Ishikawa (cell line): ENCODE data around the gene MC1R.

Experiments used
- CEBPB ChIP-seq: IDR thresholded peaks from 2 replicates; pipeline ENCODE4 v1.6.1; 2012
- CREB1 ChIP-seq: IDR thresholded peaks from 2 replicates; pipeline ENCODE4 v1.6.1; 2012; ENCODE audit warnings: low read depth
- EGR1 ChIP-seq: IDR thresholded peaks from 2 replicates; pipeline ENCODE4 v1.6.1; 2012
- EP300 ChIP-seq: IDR thresholded peaks from 2 replicates; pipeline ENCODE4 v1.6.1; 2012; ENCODE audit warnings: borderline replicate concordance
- FOXM1 ChIP-seq: IDR thresholded peaks from 2 replicates; pipeline ENCODE4 v1.6.1; 2012; ENCODE audit warnings: low read depth, borderline replicate concordance
- NFIC ChIP-seq: IDR thresholded peaks from 2 replicates; pipeline ENCODE4 v1.6.1; 2012
- RAD21 ChIP-seq: IDR thresholded peaks from 2 replicates; pipeline ENCODE4 v1.6.1; 2012; ENCODE audit warnings: low read depth
- TAF1 ChIP-seq: IDR thresholded peaks from 2 replicates; pipeline ENCODE4 v1.6.1; 2012; ENCODE audit warnings: low read depth, mild to moderate bottlenecking
- TCF12 ChIP-seq: IDR thresholded peaks from 2 replicates; pipeline ENCODE4 v1.6.1; 2012; ENCODE audit warnings: low read depth
- TEAD4 ChIP-seq: IDR thresholded peaks from 2 replicates; pipeline ENCODE4 v1.6.1; 2012
- YY1 ChIP-seq: IDR thresholded peaks from 2 replicates; pipeline ENCODE4 v1.6.1; 2012; ENCODE audit warnings: low read depth
- ZBTB7A ChIP-seq: IDR thresholded peaks from 2 replicates; pipeline ENCODE4 v1.6.1; 2012; ENCODE audit warnings: low read depth
- TF ChIP-seq, protein P1 (sequence below): IDR thresholded peaks from 2 replicates; pipeline ENCODE4 v1.6.1; 2012
- TF ChIP-seq, protein P2 (sequence below): IDR thresholded peaks from 2 replicates; pipeline ENCODE4 v1.6.1; 2012
- TF ChIP-seq, protein P3 (sequence below): IDR thresholded peaks from 2 replicates; pipeline ENCODE4 v1.6.1; 2012; ENCODE audit warnings: low read depth, mild to moderate bottlenecking

Gene MC1R

DNA sequence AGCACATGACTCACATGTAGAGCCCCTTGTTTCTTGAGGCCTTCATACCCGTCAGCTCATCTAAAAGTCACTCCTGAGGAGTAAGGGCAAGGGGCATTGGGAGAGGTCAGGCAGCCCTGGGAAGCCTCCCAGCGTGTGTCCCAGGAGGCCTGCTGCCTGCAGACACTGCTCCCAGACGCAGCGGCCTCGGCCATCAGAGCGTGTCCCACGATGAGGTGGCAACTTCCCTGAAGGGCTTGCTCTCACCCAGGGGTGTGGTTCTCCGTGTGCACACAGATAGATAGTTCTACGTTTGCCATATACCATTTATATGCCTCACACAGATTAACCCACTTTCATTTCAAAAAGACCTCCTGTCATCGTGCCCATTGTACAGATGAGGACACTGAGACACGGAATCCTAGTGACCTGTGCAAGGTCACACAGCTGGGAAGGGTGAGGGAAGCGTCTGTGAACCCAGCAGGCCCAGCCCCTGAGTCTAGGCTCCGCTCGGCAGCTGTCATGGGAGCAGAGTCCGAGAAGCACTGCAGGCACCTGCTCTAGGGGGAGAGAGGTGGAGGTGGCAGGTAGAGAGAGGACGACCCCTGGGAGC is 12.7 kb downstream of the MC1R start:
- TF ChIP-seq EP300: no peak
- TF ChIP-seq, protein P1, sequence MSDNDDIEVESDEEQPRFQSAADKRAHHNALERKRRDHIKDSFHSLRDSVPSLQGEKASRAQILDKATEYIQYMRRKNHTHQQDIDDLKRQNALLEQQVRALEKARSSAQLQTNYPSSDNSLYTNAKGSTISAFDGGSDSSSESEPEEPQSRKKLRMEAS: no peak
- TF ChIP-seq TCF12: no peak

DNA sequence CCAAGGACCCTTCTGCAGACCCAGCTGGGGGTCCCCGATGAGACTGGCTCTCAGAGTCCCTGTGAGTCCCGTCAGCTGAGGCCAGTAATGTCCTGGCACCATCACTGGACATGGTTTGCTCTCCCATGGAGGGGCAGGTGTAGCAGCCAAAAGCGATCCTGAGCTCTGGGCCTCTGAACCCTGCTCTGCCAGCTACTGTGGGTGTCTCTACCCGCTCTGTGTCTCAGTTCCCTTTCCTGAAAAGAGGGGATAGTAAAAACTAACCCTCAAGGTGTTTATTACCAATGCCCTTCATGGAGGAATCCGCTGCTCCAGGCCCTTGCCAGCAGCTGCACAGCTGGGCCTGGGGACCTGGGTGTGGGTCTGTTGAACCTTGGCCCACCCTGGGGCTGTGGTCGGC is 13.3 kb downstream of the MC1R start:
- TF ChIP-seq EGR1 (no peak), CREB1 (no peak), CEBPB (no peak), YY1 (no peak), EP300 (no peak)
- TF ChIP-seq, protein P2, sequence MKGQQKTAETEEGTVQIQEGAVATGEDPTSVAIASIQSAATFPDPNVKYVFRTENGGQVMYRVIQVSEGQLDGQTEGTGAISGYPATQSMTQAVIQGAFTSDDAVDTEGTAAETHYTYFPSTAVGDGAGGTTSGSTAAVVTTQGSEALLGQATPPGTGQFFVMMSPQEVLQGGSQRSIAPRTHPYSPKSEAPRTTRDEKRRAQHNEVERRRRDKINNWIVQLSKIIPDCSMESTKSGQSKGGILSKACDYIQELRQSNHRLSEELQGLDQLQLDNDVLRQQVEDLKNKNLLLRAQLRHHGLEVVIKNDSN: no peak

DNA sequence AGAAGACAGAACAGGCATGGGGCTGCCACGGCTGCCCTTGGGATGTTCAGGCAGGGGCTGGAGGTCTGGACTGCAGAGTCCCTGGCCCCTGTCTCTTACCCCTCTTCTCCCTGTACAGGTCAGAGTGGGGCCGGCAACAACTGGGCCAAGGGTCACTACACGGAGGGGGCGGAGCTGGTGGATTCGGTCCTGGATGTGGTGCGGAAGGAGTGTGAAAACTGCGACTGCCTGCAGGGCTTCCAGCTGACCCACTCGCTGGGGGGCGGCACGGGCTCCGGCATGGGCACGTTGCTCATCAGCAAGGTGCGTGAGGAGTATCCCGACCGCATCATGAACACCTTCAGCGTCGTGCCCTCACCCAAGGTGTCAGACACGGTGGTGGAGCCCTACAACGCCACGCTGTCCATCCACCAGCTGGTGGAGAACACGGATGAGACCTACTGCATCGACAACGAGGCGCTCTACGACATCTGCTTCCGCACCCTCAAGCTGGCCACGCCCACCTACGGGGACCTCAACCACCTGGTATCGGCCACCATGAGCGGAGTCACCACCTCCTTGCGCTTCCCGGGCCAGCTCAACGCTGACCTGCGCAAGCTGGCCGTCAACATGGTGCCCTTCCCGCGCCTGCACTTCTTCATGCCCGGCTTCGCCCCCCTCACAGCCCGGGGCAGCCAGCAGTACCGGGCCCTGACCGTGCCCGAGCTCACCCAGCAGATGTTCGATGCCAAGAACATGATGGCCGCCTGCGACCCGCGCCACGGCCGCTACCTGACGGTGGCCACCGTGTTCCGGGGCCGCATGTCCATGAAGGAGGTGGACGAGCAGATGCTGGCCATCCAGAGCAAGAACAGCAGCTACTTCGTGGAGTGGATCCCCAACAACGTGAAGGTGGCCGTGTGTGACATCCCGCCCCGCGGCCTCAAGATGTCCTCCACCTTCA is 16.2 kb downstream of the MC1R start:
- TF ChIP-seq TEAD4: no peak
- TF ChIP-seq, protein P2: no peak

DNA sequence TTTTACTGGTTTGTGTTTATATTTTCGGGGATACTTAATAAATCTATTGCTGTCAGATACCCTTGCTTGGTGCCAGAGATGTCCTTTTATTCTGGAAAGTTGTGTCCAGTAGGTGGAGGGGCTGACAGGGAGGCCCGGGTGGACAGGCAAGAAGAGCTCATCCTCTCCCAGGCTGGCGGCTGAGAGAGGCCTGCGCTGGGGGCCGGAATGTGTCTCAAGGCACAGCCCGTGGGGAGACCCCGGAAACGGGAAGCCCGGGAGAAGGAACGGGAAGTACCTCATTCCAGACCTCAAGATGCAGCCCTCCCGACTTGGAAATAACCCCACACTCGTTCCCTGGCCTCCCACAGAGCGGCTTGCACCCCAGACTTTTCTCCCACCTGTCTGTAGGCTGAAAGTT is 17.4 kb downstream of the MC1R start:
- TF ChIP-seq TEAD4 (no peak), CREB1 (no peak), CEBPB (no peak), TAF1 (no peak), ZBTB7A (no peak), FOXM1 (no peak), YY1 (no peak), NFIC (no peak), TCF12 (no peak), RAD21 (no peak), EP300 (no peak), EGR1 (no peak)
- TF ChIP-seq, protein P3, sequence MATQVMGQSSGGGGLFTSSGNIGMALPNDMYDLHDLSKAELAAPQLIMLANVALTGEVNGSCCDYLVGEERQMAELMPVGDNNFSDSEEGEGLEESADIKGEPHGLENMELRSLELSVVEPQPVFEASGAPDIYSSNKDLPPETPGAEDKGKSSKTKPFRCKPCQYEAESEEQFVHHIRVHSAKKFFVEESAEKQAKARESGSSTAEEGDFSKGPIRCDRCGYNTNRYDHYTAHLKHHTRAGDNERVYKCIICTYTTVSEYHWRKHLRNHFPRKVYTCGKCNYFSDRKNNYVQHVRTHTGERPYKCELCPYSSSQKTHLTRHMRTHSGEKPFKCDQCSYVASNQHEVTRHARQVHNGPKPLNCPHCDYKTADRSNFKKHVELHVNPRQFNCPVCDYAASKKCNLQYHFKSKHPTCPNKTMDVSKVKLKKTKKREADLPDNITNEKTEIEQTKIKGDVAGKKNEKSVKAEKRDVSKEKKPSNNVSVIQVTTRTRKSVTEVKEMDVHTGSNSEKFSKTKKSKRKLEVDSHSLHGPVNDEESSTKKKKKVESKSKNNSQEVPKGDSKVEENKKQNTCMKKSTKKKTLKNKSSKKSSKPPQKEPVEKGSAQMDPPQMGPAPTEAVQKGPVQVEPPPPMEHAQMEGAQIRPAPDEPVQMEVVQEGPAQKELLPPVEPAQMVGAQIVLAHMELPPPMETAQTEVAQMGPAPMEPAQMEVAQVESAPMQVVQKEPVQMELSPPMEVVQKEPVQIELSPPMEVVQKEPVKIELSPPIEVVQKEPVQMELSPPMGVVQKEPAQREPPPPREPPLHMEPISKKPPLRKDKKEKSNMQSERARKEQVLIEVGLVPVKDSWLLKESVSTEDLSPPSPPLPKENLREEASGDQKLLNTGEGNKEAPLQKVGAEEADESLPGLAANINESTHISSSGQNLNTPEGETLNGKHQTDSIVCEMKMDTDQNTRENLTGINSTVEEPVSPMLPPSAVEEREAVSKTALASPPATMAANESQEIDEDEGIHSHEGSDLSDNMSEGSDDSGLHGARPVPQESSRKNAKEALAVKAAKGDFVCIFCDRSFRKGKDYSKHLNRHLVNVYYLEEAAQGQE: no peak
- TF ChIP-seq, protein P2: no peak
- TF ChIP-seq, protein P1: no peak

DNA sequence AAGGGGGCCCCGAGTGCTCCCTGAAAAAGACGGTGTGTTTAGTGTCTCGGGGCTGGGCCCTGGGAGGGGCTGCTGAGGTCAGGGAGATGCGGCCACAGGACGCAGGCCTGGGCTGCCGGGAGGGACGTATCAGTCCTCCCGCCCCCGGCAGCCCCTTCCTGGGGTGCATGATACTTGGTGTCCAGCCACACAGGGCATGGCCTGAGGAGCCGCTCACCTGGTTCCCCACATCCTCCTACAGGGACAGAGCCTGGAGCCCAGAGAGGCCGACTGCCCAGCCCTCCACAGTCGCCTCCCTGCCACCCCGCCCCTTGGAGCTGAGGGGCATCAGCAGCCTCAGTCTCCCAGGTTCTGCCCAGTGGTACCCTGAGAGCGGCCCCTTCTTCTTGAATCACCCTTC is 17.8 kb downstream of the MC1R start:
- no peak for TF ChIP-seq EGR1
- no peak for TF ChIP-seq TEAD4
- no peak for TF ChIP-seq RAD21

DNA sequence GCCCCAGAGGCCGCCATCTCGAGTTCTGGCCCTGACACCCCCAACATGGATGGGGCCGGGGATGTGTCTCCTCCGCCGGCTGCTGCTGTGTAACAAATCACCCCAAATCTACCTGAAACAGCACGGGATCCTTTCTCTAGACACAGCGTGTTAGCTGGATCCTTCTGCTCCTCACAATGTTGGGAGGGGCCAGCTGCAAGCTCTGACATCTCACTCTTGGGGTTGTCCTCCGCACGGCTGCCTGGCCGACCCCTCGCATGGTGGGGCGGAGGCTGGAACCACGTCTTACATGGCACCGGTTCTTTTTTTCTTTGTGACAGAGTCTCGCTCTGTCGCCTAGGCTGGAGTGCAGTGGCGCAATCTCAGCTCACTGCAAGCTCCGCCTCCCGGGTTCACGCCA is 18.3 kb downstream of the MC1R start:
- no peak for TF ChIP-seq EGR1
- no peak for TF ChIP-seq TEAD4
- TF ChIP-seq, protein P3: no peak
- TF ChIP-seq CREB1: no peak
- TF ChIP-seq, protein P2: no peak
- no peak for TF ChIP-seq CEBPB
- TF ChIP-seq TAF1: no peak
- TF ChIP-seq, protein P1: no peak
- TF ChIP-seq EP300: no peak
- TF ChIP-seq NFIC: no peak
- TF ChIP-seq ZBTB7A: no peak
- no peak for TF ChIP-seq FOXM1
- no peak for TF ChIP-seq RAD21
- no peak for TF ChIP-seq YY1
- TF ChIP-seq TCF12: no peak
